Measurements from ENCODE around the gene RAD52.

GRCh38 chr12:912466-913235, 36.8 kb downstream of the RAD52 start:
- no peak for TF ChIP-seq CTCF (IDR thresholded peaks at IDR 0.05)
- TF ChIP-seq POLR2A (IDR thresholded peaks at IDR 0.05), result no peak

Measured in body of pancreas (tissue), 4 donors.